A549 treated with Hydrocortisone at 1 μM for 4 hours (cell line): ENCODE results near the gene RHEBL1. TPM values are rescaled to one million over a fixed set of nuclear protein-coding genes. Genes with fewer than 3 reads are reported as not detected.

Source experiments
- total RNA-seq: library from RNA; stranded (reverse); fragments of 200-300 nt; extraction: Qiagen RNA extraction; gene quantifications from 5 replicates; pipeline ENCODE4 v1.2.3, GENCODE V29; 2022

The RHEBL1 gene
- 3.2 to 4.9 TPM (median 4.6 TPM) in 5 replicates for total RNA-seq

GRCh38 chr12:49069507-49070346 lies at the start of gene RHEBL1:
Gene RHEBL1 (minus strand): TSS chr12:49069979. CDS start chr12:49069785, 194 bp downstream.

GRCh38 chr12:49110464-49111155 lies 40.8 kb upstream of the RHEBL1 start, which contains the start of gene LMBR1L:
Gene LMBR1L (minus strand): TSS chr12:49110847. CDS start chr12:49110555, 292 bp downstream.

GRCh38 chr12:49094160-49094974 lies 24.6 kb upstream of the RHEBL1 start, which contains the start of gene DHH:
Gene DHH (minus strand): TSS chr12:49094801. CDS start chr12:49094512, 289 bp downstream.

DNA sequence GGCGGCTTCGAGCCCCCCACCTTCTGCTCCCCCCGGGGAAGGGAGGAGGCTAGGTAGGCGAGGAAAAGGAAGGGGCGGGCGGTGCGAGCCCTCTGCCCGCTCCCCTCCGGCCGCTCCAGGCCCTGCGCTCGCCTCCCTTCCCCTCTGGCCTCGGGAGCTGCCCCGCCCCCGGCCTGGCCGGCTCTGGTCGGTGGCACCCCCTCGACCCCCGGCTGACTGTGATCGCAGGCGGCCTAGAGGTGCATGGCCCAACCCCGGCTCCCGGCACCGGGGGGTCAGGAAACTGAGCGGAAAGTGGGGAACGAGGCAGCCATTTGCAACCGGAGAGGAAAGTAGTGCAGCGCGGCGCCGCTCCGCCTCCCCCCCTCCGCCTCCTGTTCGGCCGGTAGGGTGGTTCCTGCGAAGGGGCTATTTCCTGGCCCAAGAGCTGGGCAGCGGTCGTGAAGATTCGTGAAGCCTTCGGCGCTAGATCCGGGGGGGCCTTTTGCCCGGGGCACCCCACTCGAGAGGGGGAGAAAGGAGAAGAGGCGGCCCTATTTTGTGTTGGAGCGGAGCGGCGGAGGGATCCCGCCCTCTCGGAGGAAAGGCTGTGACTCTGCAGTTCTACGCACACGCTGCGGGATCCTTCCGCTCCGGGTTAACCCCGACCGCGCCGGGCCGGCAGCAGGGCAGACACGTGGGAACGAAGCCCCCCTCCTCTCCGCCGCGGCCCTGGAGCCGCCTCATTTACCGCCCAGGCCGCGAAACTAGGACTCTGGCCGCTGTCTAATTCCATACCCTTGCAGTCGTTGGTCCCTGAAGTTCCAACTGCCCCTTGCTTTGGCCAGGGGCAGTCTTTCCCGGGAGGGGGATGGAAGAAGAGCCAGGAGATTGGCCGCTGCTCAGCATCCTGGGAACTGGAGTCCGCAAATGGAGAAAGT lies 9.3 kb downstream of the RHEBL1 start, which contains the start of gene KMT2D:
KMT2D (minus strand) TSS at position 558 of the 920 bp plus-strand sequence. CDS start 5,470 bp downstream, outside the sequence.

GRCh38 chr12:49018261-49019119 lies 51.3 kb downstream of the RHEBL1 start, which contains the start of gene PRKAG1:
Gene PRKAG1 (minus strand): TSS chr12:49018776. CDS start chr12:49018740, 36 bp downstream.

Other genes starting within 250 kb of the RHEBL1 start
- gene DDX23, start 217.8 kb downstream of the RHEBL1 start, total RNA-seq, result 74.2 to 96.4 TPM (median 76.2 TPM) in 5 replicates
- 4.3 to 5.7 TPM (median 5.0 TPM) in 5 replicates for gene RND1, start 204.1 kb downstream of the RHEBL1 start, total RNA-seq
- gene FKBP11, start 144.5 kb downstream of the RHEBL1 start, total RNA-seq, result 45.1 to 61.0 TPM (median 59.0 TPM) in 5 replicates
- 124 to 156 TPM (median 151 TPM) in 5 replicates for gene ARF3, start 112.5 kb downstream of the RHEBL1 start, total RNA-seq
- 1.8 to 2.3 TPM (median 2.0 TPM) in 5 replicates for gene WNT10B, start 98.2 kb downstream of the RHEBL1 start, total RNA-seq
- 0.07 to 0.15 TPM (median 0.12 TPM) in 5 replicates for gene WNT1, start 91.7 kb downstream of the RHEBL1 start, total RNA-seq
- 0.62 to 0.75 TPM (median 0.68 TPM) in 5 replicates for gene DDN, start 70.6 kb downstream of the RHEBL1 start, total RNA-seq
- 39.3 to 49.0 TPM (median 41.1 TPM) in 5 replicates for gene PRKAG1, start 51.2 kb downstream of the RHEBL1 start, total RNA-seq
- 30.6 to 49.0 TPM (median 33.5 TPM) in 5 replicates for gene KMT2D, start 9.2 kb downstream of the RHEBL1 start, total RNA-seq
- gene DHH, start 24.8 kb upstream of the RHEBL1 start, total RNA-seq, result 0.03 TPM in 1 of 5 replicates, not detected in the others
- gene LMBR1L, start 40.9 kb upstream of the RHEBL1 start, total RNA-seq, result 13.4 to 15.4 TPM (median 14.5 TPM) in 5 replicates
- gene TUBA1B, start 61.4 kb upstream of the RHEBL1 start, total RNA-seq, result 2,285 to 2,528 TPM (median 2,417 TPM) in 5 replicates
- gene TUBA1A, start 119.1 kb upstream of the RHEBL1 start, total RNA-seq, result 182 to 235 TPM (median 228 TPM) in 5 replicates
- gene TUBA1C, start 195.1 kb upstream of the RHEBL1 start, total RNA-seq, result 1,549 to 2,166 TPM (median 1,667 TPM) in 5 replicates
- 0.97 to 1.9 TPM (median 1.6 TPM) in 5 replicates for gene PRPH, start 225.2 kb upstream of the RHEBL1 start, total RNA-seq